ENCODE measurements around the gene PBX1.

Gene PBX1

GRCh38 chr1:164670026-164670425 is 111.0 kb downstream of the PBX1 start:
- no peak for DNase-seq (ENCODE audit: low read depth in 2 of 2)

DNA sequence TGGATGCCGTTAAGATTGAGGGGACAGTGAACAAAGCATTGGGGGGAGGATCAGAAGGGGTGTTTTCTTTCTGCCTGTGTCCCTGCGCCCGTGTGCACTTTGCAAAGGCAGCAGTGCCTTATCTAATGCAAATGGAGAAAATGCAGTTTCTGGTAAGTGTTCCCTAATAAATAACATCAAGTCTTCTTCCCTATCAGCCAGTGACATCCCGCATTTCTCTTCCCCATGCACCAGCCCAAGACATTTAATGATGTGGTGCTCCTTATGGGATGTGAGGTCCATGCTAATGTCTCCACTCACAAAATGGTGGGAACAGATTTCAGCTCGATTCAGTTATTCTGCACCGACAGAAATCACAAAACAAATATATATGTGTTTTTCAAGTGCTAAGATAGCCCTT is 111.8 kb downstream of the PBX1 start:
- no peak for DNase-seq (ENCODE audit: low read depth in 2 of 2)

- no peak for DNase-seq (ENCODE audit: low read depth in 2 of 2)
These were observed 112.5 kb downstream of the PBX1 start for GRCh38 chr1:164671323-164671965.

DNA sequence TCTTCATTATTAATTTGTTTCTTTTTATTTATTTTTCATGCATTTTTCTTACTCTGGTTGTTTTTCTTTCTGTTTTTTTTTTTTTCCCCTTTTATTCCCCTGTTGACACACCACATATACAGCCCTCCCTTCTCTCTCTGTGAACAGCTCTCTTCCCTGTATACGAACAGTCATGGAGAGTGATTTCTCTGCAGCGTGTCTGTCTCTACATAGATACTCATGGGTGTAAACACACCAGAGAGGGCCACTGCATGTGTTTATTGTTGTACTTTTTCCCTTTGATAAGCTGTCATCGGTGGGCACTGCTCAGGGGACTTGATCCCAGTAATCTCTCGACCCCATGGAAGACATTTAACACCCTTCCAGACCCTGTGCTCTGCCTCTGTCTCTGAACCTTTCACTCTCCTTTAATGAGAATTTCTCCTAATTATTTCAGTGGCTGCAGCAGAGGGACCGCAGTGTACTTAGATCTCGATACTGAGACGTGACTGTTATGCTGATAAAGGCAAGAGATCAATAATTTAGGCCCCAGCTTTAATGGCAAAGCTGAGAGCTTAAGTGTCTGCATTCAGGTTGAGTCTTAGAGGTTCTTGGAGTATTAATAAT is 113.1 kb downstream of the PBX1 start:
- DNase-seq (ENCODE audit: low read depth in 2 of 2): no peak

DNA sequence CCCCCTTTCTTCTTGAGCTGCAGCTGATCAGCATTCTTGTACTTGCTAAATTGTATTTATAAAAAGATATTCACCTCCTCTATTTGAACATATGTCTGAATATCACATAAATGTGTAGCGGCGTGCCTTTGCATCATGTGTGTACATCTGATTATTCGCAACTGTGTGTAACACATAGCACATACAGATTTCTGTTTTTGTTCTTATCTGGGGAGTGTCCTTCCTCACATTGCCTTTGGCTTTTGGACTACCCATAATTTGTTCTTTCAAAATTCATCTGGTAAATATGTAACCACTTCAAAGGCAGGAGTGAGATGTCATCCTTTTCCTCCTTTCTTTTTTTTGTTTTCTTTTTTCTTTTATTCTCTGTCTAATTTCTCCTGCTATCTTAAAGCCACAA is 113.6 kb downstream of the PBX1 start:
- DNase-seq (ENCODE audit: low read depth in 2 of 2): no peak

DNA sequence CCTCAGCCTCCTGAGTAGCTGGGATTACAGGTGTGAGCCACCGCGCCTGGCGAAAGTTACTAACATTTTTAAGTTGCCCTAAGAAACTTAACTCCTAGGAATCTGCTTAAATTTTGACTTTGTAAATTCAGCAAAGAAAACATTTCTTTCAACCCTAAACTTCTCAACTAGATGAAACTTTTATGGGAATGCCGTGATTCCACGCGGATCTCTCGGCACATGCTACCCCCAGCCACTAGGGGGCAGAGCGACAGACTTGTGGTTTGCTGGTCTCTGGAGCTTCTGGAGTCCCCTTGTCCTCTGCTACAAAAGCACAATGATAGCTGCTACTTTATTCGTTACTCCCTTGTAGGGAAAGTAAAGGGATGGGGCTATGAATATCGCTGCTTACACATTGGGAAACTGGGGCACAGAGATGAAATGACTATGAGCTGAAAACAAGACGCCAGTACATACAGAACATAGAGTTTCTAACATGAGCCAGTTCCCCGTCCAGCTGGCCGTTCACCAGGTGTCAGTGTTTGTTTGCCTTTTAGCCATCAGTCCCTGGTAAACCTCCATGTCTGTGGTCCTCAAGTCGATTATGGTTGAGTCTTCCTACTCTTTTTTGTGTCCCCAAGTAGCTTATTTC is 114.7 kb downstream of the PBX1 start:
- no peak for DNase-seq (ENCODE audit: low read depth in 2 of 2)

DNA sequence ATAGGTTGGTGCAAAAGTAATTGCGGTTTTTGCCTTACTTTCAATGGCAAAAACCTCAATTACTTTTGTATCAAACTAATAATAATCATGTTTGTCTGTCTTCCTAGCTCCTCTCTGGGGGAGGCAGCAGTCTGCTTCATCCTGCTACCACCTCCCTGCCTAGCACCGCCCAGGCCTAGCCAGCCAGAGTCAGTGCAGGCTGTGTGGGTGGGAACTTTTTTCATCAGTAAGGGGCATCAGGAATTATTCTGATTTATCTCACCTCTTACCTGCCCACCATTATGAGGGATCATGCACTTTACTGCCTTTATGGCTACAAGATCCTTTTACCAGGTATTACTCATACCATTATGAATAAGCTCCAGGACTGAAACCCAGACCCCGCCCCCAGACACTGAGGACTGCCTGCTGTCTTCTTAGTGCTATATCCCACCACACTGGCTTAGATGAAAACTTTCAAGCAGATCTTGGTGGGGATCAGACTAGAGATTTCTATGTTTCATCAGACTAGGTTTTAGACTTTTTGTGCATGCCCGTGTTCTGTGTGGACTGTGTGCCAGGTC is 116.4 kb downstream of the PBX1 start:
- DNase-seq (ENCODE audit: low read depth in 2 of 2): no peak

GRCh38 chr1:164678136-164678700 is 119.2 kb downstream of the PBX1 start:
- no peak for DNase-seq (ENCODE audit: low read depth in 2 of 2)

DNA sequence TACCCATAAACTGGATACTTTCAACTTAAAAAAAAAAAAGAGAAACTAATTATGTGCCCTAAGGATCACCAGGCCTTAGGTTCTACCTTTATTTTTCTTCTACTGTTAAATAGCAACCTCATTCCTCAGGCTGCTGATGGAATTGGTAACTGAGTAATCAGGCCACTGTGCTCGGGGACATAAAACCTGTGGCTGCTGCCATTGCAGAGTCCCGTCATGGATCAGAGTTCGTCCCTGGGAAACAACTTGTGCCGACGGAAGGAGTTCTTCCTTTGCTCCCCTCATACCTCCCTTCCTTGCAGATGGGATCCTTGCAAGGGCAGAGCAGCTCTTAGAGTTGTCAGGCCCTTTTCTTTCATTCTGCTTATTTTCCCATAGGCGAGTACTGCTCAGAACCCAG is 123.6 kb downstream of the PBX1 start:
- no peak for DNase-seq (ENCODE audit: low read depth in 2 of 2)

GRCh38 chr1:164683235-164683634 is 124.3 kb downstream of the PBX1 start:
- DNase-seq (ENCODE audit: low read depth in 2 of 2): no peak

DNA sequence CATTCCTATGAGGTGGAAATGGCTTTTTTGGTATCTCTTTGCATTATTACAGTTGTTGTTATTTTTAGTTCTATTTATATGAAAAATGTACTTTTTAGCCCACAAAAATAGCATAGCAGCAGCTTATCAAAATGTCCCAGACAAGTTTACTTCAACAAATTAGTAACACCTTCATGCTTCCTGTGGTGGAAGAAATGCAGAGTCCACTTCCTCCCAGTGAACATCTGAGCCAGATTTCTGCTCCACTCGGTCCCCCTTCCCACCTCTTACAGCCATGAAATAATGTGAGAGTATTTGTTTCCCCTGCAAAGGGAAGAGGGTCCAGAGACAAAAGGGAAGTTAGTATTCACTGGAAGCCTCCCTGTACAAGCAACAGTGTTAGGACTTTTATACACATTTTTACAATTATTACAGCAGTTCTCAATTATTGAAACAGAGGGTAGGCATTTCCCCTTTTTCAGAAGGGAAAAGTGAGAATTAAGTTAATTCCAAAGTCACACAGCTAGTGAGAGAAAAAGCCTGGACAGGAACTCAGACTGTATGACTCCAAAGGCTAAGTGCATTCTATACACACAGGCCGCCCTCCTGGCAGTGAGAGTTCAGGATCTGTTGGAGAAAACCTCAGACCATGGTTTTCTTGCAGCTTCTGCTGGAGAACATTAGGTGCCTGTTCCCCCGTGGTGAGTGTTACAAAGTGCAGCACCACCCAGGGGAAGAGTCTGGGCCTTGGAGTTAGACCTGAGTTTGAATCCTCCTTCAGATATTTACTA is 126.5 kb downstream of the PBX1 start:
- no peak for DNase-seq (ENCODE audit: low read depth in 2 of 2)

DNA sequence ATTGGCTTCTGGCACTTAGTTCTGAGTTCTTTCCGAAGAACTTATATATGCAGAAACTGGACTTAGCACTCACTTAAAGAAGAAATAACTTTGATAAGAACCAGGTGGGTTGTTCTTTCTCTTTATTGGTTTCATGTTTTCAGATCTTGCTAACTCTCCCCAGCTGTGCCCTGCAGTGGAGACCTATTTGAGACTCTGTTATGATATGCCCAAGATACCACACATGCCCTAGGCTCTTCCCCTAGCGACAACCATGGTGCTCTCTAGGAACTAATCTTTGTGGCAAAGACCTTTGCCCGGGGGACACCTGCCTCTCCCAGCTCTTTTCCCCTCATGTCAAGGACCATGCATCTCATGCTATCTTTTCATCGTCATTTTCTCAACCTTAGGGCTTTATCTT is 128.8 kb downstream of the PBX1 start:
- DNase-seq (ENCODE audit: low read depth in 2 of 2): no peak

- DNase-seq (ENCODE audit: low read depth in 2 of 2): no peak
These were observed 129.8 kb downstream of the PBX1 start for GRCh38 chr1:164688791-164689190.

GRCh38 chr1:164689672-164690511 is 130.9 kb downstream of the PBX1 start:
- DNase-seq (ENCODE audit: low read depth in 2 of 2): no peak

- no peak for DNase-seq (ENCODE audit: low read depth in 2 of 2)
These were observed 133.4 kb downstream of the PBX1 start for GRCh38 chr1:164692420-164692819.

GRCh38 chr1:164693564-164694359 is 134.8 kb downstream of the PBX1 start:
- DNase-seq (ENCODE audit: low read depth in 2 of 2): no peak

DNA sequence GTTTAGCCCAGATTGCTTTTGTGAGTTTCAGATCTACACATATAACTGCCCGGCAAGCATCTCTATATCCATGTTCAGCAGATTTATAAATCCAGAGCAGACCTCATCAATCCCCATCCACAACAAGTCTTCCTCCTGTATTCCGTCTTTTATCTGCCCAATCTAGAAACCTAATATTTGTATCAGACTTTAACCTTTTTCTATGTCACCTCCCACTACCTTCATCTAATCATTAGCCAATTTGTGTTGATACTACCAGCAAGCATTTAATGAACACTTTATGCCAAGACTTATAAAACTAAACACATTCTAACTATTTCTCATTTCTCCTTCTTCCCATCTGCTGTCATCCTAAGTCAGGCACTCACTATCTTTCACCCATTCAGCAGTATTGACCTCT is 135.5 kb downstream of the PBX1 start:
- DNase-seq (ENCODE audit: low read depth in 2 of 2): no peak

- DNase-seq (ENCODE audit: low read depth in 2 of 2): no peak
These were observed 137.1 kb downstream of the PBX1 start for GRCh38 chr1:164695956-164696665.

DNA sequence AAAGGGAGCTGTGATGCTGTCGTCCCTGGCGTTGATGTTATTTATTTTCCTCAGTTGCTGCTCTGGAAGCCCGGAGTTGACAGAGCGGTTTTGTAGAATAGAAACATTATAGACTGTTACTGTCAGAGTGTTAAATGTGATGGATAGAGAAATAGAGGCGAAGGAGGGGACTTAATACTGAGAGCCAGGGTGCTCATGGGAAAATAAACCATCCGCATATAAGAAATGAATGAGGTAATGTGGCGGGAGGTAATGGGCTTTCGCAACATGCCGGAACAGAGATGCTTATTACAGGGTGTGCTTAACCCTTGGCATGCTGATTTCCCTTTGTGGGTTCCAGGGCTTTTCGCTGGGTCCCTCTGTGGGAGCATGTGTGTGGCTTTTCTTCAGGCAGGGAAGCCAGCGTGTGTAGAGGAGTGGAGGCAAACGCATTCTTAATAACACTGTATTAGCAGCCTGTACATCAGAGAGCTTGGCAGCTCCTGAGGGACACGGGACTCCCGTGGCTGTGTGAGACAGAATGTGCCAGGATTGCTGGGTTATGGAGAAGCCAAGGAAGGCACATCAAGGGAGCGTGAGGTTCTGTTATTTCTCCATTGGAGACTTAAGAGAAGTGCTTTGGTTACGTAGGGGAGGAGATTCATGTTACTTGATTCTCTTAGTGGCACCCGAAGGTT is 141.0 kb downstream of the PBX1 start:
- DNase-seq (ENCODE audit: low read depth in 2 of 2): no peak

All from stimulated activated CD4-positive, alpha-beta T cell treated with anti-CD3 and anti-CD28 coated beads, Interleukin-4, amount 100 ng/mL, for 48 hours (primary cell).